HG02759 (cell line): ENCODE measurements around the gene KEL.

Experiments
- ATAC-seq: cut with Tn5 transposase; IDR thresholded peaks from one replicate; pipeline ENCODE4 v1.9.1; 2021; ENCODE audit warnings: mild to moderate bottlenecking, moderate library complexity; ENCODE audit not compliant: unreplicated experiment

KEL gene

DNA sequence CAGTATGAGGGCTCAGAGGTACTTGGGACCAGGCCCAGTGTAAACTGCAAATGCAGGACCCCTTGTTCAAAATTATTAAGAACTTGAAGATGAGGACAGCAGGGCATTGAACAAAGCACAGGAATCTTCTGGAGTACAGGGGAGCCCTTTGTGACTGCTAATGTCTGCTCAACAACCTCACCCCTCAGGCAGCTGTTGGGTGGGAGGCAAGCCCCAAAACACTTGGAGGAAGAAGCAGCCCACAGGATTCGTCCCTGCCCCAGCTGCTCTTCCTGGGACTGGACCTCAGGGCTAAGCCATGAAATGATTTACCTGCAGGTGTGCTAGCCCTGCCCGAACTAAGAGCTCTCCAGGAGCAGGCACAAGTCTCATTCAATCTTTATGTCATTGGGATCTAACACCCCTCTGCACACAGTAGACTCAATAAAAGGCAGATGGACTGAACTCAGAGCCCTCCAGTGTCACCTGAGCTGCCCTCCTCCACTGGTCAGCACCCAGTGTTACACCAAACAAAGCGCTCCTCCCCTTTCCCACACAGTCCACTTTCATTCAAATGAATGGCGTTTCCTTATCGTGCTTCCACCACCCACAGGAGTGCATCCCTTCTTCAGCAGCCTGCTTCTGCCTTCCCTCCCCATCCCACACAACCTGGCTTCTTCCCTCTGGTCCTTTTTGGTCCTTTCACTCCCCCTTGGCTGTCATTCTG lies 29.6 kb downstream of the KEL start:
- no peak for ATAC-seq

DNA sequence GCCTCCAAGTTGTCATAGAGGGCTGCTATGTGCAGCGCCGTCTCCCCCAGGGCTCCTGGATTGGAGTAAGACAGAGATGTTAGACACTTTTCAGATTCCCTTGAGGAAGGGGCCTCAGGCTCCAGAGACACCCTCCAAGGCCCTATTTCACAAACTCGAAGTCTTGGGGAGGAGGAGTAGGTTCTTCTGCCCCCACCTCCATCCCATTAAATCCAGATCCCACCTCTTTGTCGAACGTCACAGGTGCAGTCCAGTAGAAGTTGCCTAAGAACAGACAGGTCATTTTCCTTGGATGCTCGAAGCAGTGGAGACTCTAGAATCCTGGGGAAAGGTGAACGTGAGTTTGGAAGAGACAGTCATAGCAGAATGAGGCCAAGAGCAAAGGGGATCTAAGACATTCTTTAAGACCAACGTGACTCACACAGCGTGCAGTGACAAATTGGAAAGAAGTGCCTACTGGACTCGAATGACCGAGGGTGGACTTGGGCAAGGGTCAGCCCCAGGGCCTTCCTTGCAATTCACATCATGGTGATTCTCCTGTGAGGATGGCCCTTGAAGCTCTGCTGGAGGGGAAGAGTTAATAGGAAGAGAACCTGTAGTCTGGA lies 31.9 kb downstream of the KEL start:
- no peak for ATAC-seq

DNA sequence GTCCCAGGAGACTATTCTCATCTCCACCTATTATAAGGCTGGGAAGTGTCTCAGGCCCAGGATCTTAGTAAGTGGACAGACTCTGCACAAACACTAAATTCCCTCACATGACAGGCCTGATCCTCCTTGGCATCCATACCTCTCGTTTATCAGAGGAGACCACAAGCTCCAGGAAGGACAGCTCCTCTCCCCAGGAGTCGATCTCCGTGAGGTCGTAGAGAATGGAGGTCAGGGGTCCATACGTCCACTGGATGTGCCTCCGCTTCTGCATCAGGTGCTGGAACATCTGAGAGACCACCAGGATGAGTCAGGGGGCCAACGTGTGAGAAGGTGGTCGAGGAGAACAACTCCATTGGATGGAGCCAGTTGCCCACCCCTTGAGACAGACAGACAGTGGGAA lies 34.2 kb downstream of the KEL start:
- ATAC-seq = no peak

- ATAC-seq = no peak
These were observed 34.9 kb downstream of the KEL start for GRCh38 chr7:142927085-142927745.

GRCh38 chr7:142925413-142925812 lies 36.8 kb downstream of the KEL start:
- no peak for ATAC-seq

GRCh38 chr7:142923391-142923790 lies 38.8 kb downstream of the KEL start:
- no peak for ATAC-seq

GRCh38 chr7:142919656-142920055 lies 42.5 kb downstream of the KEL start:
- ATAC-seq = no peak

DNA sequence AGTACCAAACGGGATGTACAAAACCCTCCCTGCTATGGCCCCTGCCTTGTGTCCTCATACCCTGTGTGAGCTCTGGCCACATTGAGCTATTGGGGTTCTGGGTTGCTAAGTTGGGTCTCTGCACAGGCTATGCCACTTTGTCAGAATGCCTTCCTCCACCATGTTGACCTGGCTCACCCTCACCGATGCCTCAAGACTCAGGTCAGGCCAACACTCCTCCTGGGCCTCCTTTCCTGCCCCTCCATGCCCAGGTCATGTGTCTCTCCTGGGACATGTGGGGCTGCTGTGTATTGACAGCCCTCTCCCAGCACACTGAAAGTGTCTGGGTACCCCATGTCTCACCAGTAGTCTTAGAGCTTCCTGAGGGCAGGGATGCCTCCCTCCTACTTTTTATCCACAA lies 43.3 kb downstream of the KEL start:
- ATAC-seq = no peak

- no peak for ATAC-seq
These were observed 44.7 kb downstream of the KEL start for GRCh38 chr7:142917447-142917846.

DNA sequence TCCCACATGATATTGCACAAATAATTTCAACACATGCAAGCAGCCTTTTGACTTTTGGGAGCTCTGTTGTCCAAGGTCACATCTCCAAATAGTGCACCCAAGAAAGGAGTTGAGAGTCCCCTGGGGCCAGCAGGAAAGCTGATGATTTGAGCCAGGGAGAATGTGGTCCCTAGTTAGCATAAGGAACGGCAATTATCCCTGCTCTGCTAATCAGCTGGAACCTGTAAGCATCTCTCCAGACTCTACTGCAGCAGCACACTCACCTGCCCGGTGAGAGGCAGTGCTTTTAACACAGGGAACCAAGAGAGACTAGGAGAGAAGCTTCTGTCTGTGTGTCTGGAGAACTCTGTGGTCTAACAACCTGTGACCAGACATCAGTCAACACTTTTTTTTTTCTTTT lies 45.7 kb downstream of the KEL start:
- no peak for ATAC-seq

DNA sequence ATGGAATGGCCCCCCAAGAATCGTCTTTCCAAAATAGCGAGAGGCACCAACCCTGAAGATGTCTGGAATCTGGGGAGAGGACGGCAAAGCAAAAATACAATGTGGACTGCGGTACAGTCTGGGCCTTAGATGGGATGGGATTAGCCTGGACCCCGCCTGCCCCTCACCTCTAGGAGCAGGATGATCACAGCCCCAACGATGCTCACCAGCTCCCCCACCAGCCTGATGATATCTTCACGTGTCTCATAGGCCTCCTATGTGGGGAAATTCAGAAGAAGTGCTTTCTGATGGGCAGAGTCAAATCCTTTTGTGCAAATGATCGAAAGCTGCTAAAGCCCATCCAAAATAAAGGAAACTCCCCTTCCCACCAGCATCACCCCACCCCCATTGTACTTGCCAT lies 46.8 kb downstream of the KEL start:
- no peak for ATAC-seq

DNA sequence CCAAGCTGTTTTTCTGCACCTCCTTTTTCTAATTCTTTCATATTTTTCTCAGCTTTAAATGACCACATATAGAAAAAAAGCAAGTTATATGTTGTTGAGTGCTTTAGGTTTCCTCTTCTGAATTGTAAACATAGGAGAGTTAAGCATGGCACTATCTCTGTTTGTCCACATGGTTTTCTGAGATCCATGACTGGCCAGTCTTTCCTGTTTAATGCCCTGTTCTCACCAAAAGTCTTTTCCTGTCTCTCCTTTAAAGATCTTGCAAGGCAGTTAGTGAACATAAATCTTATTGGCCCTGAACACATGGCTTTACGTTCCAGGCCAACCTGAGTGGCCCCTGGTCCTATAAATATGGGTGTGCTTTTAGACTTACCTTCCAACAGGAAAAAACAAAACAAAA lies 48.0 kb downstream of the KEL start:
- no peak for ATAC-seq

DNA sequence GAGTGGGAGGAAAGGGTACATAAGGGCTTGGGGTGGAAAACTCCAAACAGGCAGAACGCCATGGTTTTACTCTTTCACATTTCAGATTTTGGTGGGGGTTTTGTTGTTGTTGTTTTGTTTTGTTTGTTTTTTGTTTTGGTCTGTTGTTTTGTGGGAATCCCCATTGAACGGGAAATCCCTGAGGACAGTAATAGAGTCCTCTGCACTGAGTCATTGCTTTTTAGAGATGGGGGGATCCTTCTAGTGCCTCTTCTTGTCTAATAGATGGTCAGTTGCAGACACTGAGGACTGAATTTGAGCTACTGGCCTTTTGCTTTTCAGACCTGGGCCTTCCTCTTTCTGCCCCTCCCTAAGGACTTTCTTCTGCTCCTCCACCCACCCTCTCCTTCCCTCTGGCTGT lies 48.6 kb downstream of the KEL start:
- ATAC-seq = no peak

GRCh38 chr7:142913051-142913450 lies 49.1 kb downstream of the KEL start:
- no peak for ATAC-seq

DNA sequence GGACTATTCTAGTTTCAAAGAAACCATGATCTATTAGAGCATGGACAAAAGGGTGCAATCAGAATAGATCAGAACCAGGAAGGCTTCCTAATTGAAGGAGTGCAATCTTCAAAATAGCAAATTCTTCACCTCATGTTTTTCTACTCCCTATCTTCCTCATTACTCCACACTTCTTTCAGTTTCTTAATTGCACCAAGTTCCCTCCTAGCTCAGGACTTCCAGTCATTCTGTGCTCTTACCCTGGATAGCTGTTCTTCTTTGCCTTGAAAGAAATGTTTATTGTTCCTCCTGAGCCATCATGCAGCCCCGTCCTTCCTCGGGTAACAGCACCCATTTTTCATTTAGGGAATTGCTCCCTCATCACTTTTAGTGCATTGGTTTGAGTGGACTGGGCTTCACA lies 51.7 kb downstream of the KEL start:
- ATAC-seq = no peak

DNA sequence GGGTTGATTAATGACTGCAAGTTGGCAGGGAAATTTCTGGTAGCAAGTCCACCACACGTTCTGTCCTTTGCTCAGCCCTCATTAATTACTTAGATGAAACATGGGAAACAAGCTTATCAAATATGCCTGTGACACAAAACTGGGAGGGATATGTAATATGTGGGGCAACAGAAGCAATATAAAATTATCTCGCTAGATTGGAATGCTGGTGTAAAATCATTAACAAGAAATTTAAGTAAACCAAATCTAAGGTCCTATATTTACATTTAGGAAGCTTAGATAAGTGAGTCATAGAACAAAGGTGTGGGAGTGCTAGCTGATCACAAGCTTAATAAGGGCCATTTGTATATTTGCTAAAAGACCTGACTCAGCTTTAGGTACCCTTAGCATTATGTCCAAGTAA lies 52.1 kb downstream of the KEL start:
- ATAC-seq = no peak

DNA sequence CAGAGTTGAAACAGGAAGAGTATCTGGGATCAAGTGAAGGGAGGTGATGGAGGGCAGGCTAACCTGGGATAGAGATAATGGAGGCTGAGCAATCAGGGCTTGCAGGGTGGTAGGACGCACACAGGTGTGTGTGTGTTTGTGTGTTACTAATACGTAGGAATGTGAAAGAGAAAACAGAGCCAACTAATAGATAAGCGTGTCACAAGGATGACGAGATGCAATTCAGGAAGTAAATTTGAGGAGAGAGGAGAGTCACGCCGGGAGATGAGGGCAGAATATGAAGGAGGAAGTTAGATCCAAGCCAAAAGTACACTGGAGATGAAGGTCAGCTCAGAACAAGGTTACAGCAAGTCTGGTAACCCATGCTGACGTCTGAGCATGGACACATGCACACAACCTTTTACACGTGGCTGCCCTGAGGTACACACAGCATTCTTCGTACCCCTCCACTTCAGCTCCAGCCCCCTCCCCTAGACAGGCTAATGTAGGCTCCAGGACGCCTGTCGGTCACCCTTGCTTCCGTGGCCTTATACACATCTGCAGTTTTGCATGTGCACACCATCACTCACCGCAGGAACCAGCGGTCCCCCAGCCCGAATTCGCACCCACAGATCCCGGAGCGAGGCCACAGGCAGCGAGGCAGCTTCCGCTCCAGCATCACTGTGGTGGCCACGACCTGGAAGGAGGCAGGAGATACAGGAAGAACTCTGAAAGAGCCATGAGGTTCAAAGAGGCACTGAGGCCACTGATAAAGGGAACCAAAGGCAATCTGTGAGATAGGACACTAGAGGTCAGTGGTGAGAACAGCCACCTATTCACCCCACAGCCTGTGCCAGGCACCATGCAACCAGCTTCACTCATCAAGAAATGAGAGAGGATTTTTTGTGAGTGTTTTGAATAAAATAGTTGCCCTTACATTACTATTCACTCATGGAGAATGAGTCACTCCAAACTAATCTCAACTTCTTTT lies 53.0 kb downstream of the KEL start:
- no peak for ATAC-seq

GRCh38 chr7:142908290-142908689 lies 53.9 kb downstream of the KEL start:
- ATAC-seq = no peak

GRCh38 chr7:142906643-142907042 lies 55.5 kb downstream of the KEL start:
- ATAC-seq = no peak

GRCh38 chr7:142905759-142906158 lies 56.4 kb downstream of the KEL start:
- ATAC-seq = no peak

GRCh38 chr7:142904128-142904527 lies 58.0 kb downstream of the KEL start:
- ATAC-seq = no peak
